HUDEP-2 (cell line): ENCODE data around the gene SEC61G.

Experiments used
- DNase-seq, 76 experiments: peaks; one replicate each; lab custom pipeline; 2025; ENCODE audit not compliant: unreplicated experiment in 76 of 76; lab: John Stamatoyannopoulos, UW

Gene SEC61G

DNA sequence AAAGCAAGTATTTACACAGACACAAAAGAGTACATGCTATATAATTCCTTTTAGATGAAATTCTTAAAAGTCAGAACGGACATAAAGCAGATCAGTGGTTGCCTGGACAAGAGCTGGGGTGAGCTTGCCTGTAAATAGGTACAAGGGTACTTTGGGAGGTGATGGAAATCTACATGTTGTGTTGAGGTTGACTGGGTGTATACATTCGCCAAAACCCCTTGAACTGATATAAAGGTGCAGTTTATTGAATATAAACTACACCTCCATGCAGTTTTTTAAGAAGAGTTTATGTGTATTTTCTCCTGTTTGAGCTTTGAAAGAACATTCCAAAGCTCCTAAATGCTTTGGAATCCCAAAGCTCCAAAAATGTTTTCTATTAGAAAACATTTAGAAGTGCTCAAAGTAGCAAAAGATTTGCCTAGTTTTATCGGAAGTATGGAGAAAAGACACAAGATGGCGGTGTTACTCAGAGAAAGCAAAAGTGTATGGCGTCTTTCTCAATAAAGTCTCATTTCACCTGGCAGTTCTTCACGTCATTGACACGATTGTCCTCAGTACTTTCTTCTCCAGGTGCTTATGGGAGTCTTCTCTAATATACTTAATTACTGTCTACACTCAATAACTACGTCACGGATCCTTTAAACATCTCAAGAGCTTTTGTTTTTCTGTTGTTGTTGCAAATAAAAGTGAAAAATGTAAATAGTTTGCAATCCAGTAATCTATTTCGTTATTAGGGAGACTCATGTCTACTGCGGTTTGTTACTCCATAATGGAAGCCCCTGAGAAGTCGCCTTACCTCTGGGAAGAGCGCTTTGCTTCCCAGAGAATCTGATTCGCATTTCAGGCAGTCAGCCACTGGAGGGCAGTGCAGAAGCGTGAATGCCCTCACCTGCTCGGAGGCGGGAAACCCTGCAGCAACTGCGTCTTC is 14.7 kb upstream of the SEC61G start:
- peak in 72 of 76 experiments; percentile 8 to 83 (median 58) for DNase-seq

DNA sequence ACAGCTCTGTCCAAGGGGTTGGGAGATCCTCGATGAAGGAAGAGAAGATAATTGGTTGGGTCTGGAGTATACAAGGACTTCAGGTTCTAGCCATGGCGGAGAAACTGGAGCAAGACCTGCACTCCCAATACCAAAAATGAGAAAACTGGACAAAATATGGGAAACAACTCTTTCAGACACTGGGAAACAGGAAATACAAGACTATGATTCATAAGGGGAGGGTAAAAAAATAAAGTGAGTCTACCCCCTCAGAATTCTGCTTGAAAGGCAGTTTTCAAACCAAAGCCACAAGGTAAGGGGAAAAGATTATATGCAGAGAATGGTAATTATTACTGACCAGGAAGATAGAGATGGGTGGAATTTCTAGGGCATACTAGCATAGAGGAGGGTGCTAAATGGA is 10.2 kb upstream of the SEC61G start:
- no peak for DNase-seq

DNA sequence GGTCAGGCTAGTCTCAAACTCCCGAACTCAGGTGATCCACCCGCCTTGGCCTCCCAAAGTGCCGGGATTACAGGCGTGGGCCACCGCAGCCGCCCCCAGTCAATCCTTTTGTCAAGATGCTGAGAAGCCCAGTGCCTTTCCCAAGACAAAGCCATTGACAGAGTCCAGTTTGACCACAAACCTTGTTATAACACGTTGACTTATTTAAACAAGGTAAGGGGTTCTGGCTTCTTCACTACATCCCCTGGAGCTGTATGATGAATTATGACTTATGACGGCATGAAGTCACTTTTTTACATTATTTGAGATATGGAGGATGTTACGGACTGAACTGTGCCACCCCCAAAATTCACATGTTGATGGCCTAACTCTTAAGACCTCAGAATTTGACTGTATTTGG is 5.8 kb upstream of the SEC61G start:
- no peak for DNase-seq

DNA sequence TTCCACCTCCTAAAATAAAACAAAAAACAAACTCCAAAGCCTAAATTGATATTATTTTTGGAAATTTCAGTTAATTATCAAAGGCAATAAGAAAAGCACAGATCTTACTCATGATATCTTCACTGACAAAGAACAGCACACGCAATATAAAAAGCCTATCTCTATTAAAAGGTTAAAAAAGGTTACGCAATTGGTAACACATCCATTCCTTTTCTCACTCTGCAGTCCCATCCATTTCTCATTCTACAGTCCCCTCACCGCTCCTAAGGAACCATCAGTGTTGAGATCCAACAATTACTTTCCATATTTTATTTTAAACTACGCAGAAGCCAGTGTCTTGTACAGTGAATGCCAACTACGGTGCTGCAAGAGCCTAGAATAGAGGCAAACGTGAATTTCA is 1.3 kb downstream of the SEC61G start:
- DNase-seq: no peak

GRCh38 chr7:54749200-54749599 is 9.8 kb downstream of the SEC61G start:
- DNase-seq: no peak

GRCh38 chr7:54747234-54747633 is 11.8 kb downstream of the SEC61G start:
- no peak for DNase-seq

- peak in 4 of 76 experiments; percentile 3 to 14 (median 10) for DNase-seq
These were observed 15.4 kb downstream of the SEC61G start for GRCh38 chr7:54743580-54743979.

- DNase-seq: no peak
These were observed 20.3 kb downstream of the SEC61G start for GRCh38 chr7:54738737-54739136.

DNA sequence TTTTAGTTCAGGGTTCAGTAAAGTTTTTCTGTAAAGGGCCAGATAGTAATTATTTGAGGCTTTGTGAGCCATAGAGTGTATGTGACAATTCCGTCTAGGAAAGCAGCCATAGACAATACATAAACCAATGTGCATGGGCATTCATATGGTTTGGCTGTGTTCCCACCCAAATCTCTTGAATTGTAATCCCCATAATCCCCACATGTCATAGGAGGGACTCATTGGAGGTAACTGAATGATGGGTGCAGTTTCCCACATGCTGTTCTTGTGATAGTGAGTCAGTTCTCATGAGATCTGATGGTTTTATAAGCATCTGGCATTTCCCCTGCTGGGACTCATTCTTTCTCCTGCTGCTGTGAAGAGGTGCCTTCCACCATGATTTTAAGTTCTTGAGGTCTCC is 29.9 kb downstream of the SEC61G start:
- no peak for DNase-seq

- no peak for DNase-seq
These were observed 30.6 kb downstream of the SEC61G start for GRCh38 chr7:54728411-54728810.

GRCh38 chr7:54725255-54725654 is 33.8 kb downstream of the SEC61G start:
- DNase-seq: no peak

DNA sequence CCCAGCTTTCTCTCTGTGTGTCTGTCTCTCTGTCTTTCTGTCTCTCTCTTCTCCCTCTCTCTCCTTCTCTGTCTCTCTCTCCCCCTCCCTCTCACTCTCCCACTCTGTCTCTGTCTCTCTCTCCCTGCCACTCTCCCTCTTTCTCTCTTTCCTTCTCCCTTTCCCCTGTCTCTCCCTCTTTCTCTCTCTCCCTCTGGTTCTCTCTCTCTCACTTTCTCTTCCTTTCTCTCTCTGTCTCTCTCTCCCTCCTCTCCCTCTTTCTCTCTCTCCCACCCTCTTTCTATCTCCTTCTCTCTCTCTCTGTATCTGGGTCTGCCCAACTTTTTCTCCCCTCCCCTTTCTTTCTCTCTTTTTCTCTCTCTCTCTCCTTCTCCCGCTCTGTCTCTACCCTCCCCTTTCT is 36.5 kb downstream of the SEC61G start:
- DNase-seq: no peak

DNA sequence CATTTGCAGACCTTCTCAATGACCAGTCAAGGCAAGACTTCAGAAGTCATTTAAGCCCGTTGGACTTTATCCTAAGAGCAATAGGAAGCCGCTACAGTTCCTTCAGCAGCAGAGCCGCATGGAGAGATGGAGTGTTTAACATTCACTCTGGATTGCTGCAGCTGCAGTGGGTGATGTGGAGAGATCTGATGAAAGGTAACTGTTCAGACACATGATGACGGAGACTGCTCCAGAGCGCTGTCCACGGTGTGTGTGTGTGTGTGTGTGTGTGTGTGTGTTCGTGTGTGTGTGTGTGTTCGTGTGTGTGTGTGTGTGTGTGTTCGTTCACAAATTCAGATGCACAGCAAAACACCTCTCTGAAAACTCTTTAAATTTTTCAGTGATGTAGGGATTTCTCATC is 37.0 kb downstream of the SEC61G start:
- no peak for DNase-seq

GRCh38 chr7:54719974-54720373 is 39.0 kb downstream of the SEC61G start:
- no peak for DNase-seq

- DNase-seq: no peak
These were observed 39.6 kb downstream of the SEC61G start for GRCh38 chr7:54719425-54719824.

DNA sequence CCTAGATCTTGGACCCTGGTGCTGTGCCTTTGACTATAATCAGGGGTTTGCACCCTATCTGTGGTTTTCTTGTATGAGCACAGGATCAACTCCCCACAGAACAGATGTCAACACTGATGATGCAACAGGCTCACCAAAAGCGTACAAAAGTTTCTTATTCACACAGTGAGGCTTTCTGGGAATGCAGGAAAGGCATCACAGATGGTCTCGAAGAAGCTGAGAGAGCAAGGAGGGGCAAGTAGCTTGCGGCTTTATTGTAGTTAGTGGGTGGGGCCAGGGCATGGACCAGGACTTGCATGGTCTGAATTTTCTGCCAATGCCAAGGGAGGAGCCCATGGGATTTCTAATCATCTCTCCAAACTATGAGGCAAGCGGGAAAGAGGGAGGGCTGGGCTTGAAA is 46.2 kb downstream of the SEC61G start:
- no peak for DNase-seq

GRCh38 chr7:54711900-54712595 is 47.0 kb downstream of the SEC61G start:
- no peak for DNase-seq

DNA sequence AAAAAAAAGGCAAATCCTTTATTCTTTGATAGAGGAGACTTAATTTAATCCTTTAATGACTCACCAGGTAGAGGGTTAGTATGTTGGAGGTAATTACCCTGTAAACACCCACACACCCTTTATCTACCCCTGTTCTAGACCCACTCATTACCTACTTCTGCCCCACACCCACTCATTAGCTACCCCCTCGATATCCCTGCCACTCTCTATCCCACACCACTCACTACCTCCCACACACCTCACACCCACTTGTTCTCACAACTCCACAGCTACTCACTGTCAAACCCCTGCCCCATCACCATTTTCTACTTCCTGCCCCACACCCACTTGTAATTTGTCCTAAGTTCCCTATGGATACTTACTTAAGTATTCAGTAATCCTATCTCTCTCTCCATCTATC is 49.7 kb downstream of the SEC61G start:
- DNase-seq: no peak

DNA sequence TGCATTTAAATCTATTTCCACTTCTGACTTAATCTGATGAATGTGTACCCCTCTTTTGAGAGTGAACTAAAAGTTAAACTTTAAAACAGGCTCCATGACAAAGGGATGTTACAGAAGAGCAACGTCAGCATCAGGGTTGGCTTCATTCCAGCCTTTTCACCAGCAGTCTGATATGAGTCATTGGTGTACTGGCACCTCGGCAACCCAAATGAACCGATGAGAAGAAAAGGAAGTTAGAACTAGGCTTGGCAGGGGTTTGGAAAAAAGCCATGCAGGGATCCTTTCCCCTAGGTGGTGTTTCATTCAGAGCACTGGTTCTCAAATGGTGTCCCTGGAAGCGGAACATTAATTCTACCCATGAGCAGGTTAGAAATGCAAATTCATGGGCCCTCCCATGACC is 53.6 kb downstream of the SEC61G start:
- DNase-seq: peak in 43 of 76 experiments; percentile 1 to 60 (median 19)

GRCh38 chr7:54704851-54705250 is 54.2 kb downstream of the SEC61G start:
- DNase-seq: no peak
